ENCODE results near the gene DDRGK1. TPM values are rescaled to one million over a fixed set of nuclear protein-coding genes. Genes with fewer than 3 reads are reported as not detected.

Gene DDRGK1
- total RNA-seq, 4 donors from 2014 or later: 59.2 to 71.7 (median 66.4) TPM

DNA sequence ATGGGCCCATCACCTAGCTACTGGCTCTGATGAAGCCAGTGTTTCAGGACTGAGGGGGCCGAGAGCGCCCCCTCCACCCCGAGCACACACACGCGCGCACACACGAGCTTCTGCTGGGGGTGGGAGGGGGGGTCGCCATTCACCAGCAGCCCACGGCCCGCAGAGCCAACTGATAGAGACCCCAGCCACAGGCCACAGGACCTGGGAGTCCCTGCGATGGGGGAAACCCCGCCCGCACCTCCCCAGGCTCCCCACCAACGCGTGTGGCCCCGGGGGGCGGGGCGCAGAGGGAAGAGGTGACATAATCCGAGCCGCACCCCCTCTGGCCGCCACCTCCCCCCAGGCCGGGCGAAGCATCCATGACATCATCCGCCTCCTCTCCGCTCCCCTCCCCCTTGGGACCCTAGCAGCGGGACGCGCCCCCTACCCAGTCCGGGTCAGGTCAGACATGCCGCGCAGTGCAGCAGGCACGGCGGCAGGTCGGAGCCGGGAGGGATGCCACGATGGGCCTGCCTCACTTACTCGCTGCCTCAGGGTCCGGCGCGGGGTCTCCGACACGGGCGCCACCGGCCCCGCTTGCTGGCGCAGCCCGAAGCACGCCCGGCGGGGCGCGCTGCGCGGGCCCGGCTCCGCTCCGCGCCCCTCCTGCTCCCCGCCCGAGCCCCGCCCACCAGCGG is 31.4 kb downstream of the DDRGK1 start, which contains the start of gene LZTS3:
TSS of gene LZTS3 (minus strand) at position 617 of the 677 bp plus-strand sequence. CDS start 6,386 bp downstream, outside the sequence.
- no peaks in the 10 kb centered on the region for H3K9me3 ChIP-seq
- peaks cover 8 to 37% (median 13%) of the 10 kb centered on the region in 3 donors for H3K4me1 ChIP-seq
- peaks cover 0 to 49% (median 0%) of the 10 kb centered on the region in 4 donors for H3K27me3 ChIP-seq
- no peak for DNase-seq
- peak within 1 kb of the TSS; percentile 79 to 88 (median 80) for H3K27ac ChIP-seq
- no CpG with 5 or more reads among the region's 62 CpGs for WGBS, 2 donors
- intact Hi-C loops (cut with DNase I): no loop called here
- H3K36me3 ChIP-seq: no peaks in the 10 kb centered on the region
- peak within 1 kb of the TSS; percentile 74 to 92 (median 88) for H3K4me3 ChIP-seq
- TF ChIP-seq CTCF (IDR thresholded peaks at IDR 0.05): no peak
- peak in 1 of 4 donors; percentile 66 for TF ChIP-seq POLR2A (IDR thresholded peaks at IDR 0.05)

GRCh38 chr20:3172126-3172932 is 32.2 kb downstream of the DDRGK1 start:
- H3K27ac ChIP-seq: peak overlapping the region in 1 of 4 donors; percentile 76
- intact Hi-C loops (cut with DNase I): no loop called here
- no peaks in the 10 kb centered on the region for H3K9me3 ChIP-seq
- peaks cover 0 to 57% (median 0%) of the 10 kb centered on the region in 4 donors for H3K27me3 ChIP-seq
- no peak for DNase-seq
- H3K4me1 ChIP-seq: peaks cover 8 to 42% (median 16%) of the 10 kb centered on the region in 3 donors
- peak overlapping the region; percentile 74 to 92 (median 88) for H3K4me3 ChIP-seq
- H3K36me3 ChIP-seq: no peaks in the 10 kb centered on the region
- 9 to 18% methylated on average over 4 to 5 of the region's 5 CpGs for WGBS, 2 donors
- TF ChIP-seq POLR2A (IDR thresholded peaks at IDR 0.05) (no peak), CTCF (IDR thresholded peaks at IDR 0.05) (no peak)

- 69 to 75% methylated on average over 7 to 10 of the region's 14 CpGs for WGBS, 2 donors
Measured at GRCh38 chr20:3171391-3172125, 32.9 kb downstream of the DDRGK1 start.

GRCh38 chr20:3168829-3169590 is 35.5 kb downstream of the DDRGK1 start:
- Histone ChIP-seq H3K36me3 (no peaks in the 10 kb centered on the region), H3K4me1 (peaks cover 8 to 39% (median 16%) of the 10 kb centered on the region in 3 donors), H3K27me3 (peaks cover 0 to 49% (median 0%) of the 10 kb centered on the region in 4 donors), H3K4me3 (no peak overlapping the region), H3K27ac (peak overlapping the region in 1 of 4 donors; percentile 10), H3K9me3 (no peaks in the 10 kb centered on the region)
- intact Hi-C loops (cut with DNase I): no loop called here
- TF ChIP-seq POLR2A (IDR thresholded peaks at IDR 0.05) (no peak), CTCF (IDR thresholded peaks at IDR 0.05) (no peak)
- WGBS, 2 donors: 87 to 93% methylated on average over 5 to 7 of the region's 7 CpGs
- no peak for DNase-seq

More at GRCh38 chr20:3171391-3172125, 32.9 kb downstream of the DDRGK1 start:
- H3K27me3 ChIP-seq: peaks cover 0 to 63% (median 0%) of the 10 kb centered on the region in 4 donors
- peaks cover 8 to 42% (median 16%) of the 10 kb centered on the region in 3 donors for H3K4me1 ChIP-seq
- TF ChIP-seq CTCF (IDR thresholded peaks at IDR 0.05) (no peak), POLR2A (IDR thresholded peaks at IDR 0.05) (no peak)
- intact Hi-C loops (cut with DNase I): no loop called here
- no peak overlapping the region for H3K27ac ChIP-seq
- no peaks in the 10 kb centered on the region for H3K36me3 ChIP-seq
- H3K4me3 ChIP-seq: no peak overlapping the region
- no peaks in the 10 kb centered on the region for H3K9me3 ChIP-seq
- DNase-seq: no peak

Measured in esophagus squamous epithelium (tissue), 5 donors.